Measurements from ENCODE around the gene APOL2. TPM values are rescaled to one million over a fixed set of nuclear protein-coding genes. Genes with fewer than 3 reads are reported as not detected.
A peak's percentile ranks its signal among the peaks of the same experiment; 100 is the strongest.
"Not testable (repeated sequence)": the region's sequence is repeated elsewhere in the genome, so short reads cannot be mapped to it uniquely, and the experiment has no call there.

The APOL2 gene
- total RNA-seq, 1 donor: 78.2 TPM

- TF ChIP-seq CTCF (IDR thresholded peaks at IDR 0.05; ENCODE audit: insufficient read depth, low read depth, low read length): no peak
- no peak for DNase-seq (ENCODE audit: low read depth)
- peak overlapping the region; percentile 84 for H3K4me3 ChIP-seq (ENCODE audit: low read depth, low read length)
These were observed 2.7 kb downstream of the APOL2 start for GRCh38 chr22:36236388-36237319.

GRCh38 chr22:36235585-36235984 is 3.7 kb downstream of the APOL2 start:
- H3K4me3 ChIP-seq (ENCODE audit: low read depth, low read length): no peak overlapping the region
- no peak for DNase-seq (ENCODE audit: low read depth)
- TF ChIP-seq CTCF (IDR thresholded peaks at IDR 0.05; ENCODE audit: insufficient read depth, low read depth, low read length): no peak

- TF ChIP-seq CTCF (IDR thresholded peaks at IDR 0.05; ENCODE audit: insufficient read depth, low read depth, low read length): no peak
- H3K4me3 ChIP-seq (ENCODE audit: low read depth, low read length): no peak overlapping the region
- no peak for DNase-seq (ENCODE audit: low read depth)
These were observed 4.4 kb downstream of the APOL2 start for GRCh38 chr22:36234919-36235318.

GRCh38 chr22:36234213-36234612 is 5.1 kb downstream of the APOL2 start:
- no peak for DNase-seq (ENCODE audit: low read depth)
- TF ChIP-seq CTCF (IDR thresholded peaks at IDR 0.05; ENCODE audit: insufficient read depth, low read depth, low read length): no peak
- no peak overlapping the region for H3K4me3 ChIP-seq (ENCODE audit: low read depth, low read length)

GRCh38 chr22:36233796-36234195 is 5.5 kb downstream of the APOL2 start:
- DNase-seq (ENCODE audit: low read depth): no peak
- H3K4me3 ChIP-seq (ENCODE audit: low read depth, low read length): no peak overlapping the region
- TF ChIP-seq CTCF (IDR thresholded peaks at IDR 0.05; ENCODE audit: insufficient read depth, low read depth, low read length): no peak

- no peak for TF ChIP-seq CTCF (IDR thresholded peaks at IDR 0.05; ENCODE audit: insufficient read depth, low read depth, low read length)
- H3K4me3 ChIP-seq (ENCODE audit: low read depth, low read length): no peak overlapping the region
These were observed 6.5 kb downstream of the APOL2 start for GRCh38 chr22:36232715-36233401.

GRCh38 chr22:36231051-36231450 is 8.3 kb downstream of the APOL2 start:
- not testable (repeated sequence) for H3K4me3 ChIP-seq (ENCODE audit: low read depth, low read length); DNase-seq (ENCODE audit: low read depth)

More at GRCh38 chr22:36232715-36233401, 6.5 kb downstream of the APOL2 start:
- DNase-seq (ENCODE audit: low read depth): no peak

GRCh38 chr22:36229649-36230048 is 9.7 kb downstream of the APOL2 start:
- H3K4me3 ChIP-seq (ENCODE audit: low read depth, low read length); DNase-seq (ENCODE audit: low read depth): not testable (repeated sequence)
